ENCODE measurements around the gene ABCC4.

ABCC4 gene

GRCh38 chr13:95035311-95036109 is 265.7 kb downstream of the ABCC4 start:
- no peak for DNase-seq

GRCh38 chr13:95033890-95034289 is 267.4 kb downstream of the ABCC4 start:
- DNase-seq = no peak

GRCh38 chr13:95032121-95032520 is 269.1 kb downstream of the ABCC4 start:
- DNase-seq = no peak

GRCh38 chr13:95030821-95031343 is 270.4 kb downstream of the ABCC4 start:
- DNase-seq = no peak

GRCh38 chr13:95027638-95028037 is 273.6 kb downstream of the ABCC4 start:
- no peak for DNase-seq

GRCh38 chr13:95025116-95025515 is 276.1 kb downstream of the ABCC4 start:
- DNase-seq = no peak

GRCh38 chr13:95023405-95023804 is 277.8 kb downstream of the ABCC4 start:
- no peak for DNase-seq

GRCh38 chr13:95020298-95020987 is 280.8 kb downstream of the ABCC4 start:
- no peak for DNase-seq

GRCh38 chr13:95019886-95020285 is 281.4 kb downstream of the ABCC4 start:
- DNase-seq = no peak

GRCh38 chr13:95007322-95007721 is 293.9 kb downstream of the ABCC4 start:
- no peak for DNase-seq

GRCh38 chr13:95005300-95005699 is 296.0 kb downstream of the ABCC4 start:
- DNase-seq = no peak

- DNase-seq = no peak
Observed at GRCh38 chr13:95003019-95003813, 298.0 kb downstream of the ABCC4 start.

- DNase-seq = no peak
Observed at GRCh38 chr13:95002126-95002525, 299.1 kb downstream of the ABCC4 start.

GRCh38 chr13:94999871-95000270 is 301.4 kb downstream of the ABCC4 start:
- DNase-seq = no peak

- no peak for DNase-seq
Observed at GRCh38 chr13:94997126-94997525, 304.1 kb downstream of the ABCC4 start.

- DNase-seq = no peak
Observed at GRCh38 chr13:94996445-94996844, 304.8 kb downstream of the ABCC4 start.

- no peak for DNase-seq
Observed at GRCh38 chr13:94994506-94994905, 306.7 kb downstream of the ABCC4 start.

- no peak for DNase-seq
Observed at GRCh38 chr13:94993616-94994015, 307.6 kb downstream of the ABCC4 start.

- no peak for DNase-seq
Observed at GRCh38 chr13:94992036-94992960, 309.0 kb downstream of the ABCC4 start.

- DNase-seq = no peak
Observed at GRCh38 chr13:94988654-94989053, 312.6 kb downstream of the ABCC4 start.

- no peak for DNase-seq
Observed at GRCh38 chr13:94987869-94988268, 313.4 kb downstream of the ABCC4 start.

GRCh38 chr13:94987081-94987480 is 314.2 kb downstream of the ABCC4 start:
- DNase-seq = no peak

Data from NCI-H446 (cell line).